ENCODE measurements around the gene PJA1. TPM values are rescaled to one million over a fixed set of nuclear protein-coding genes. Genes with fewer than 3 reads are reported as not detected.

PJA1 gene
- polyA plus RNA-seq (2013, experiment 1 of 2): 40.5 TPM
- polyA plus RNA-seq (2013, experiment 2 of 2): 38.9 TPM

DNA sequence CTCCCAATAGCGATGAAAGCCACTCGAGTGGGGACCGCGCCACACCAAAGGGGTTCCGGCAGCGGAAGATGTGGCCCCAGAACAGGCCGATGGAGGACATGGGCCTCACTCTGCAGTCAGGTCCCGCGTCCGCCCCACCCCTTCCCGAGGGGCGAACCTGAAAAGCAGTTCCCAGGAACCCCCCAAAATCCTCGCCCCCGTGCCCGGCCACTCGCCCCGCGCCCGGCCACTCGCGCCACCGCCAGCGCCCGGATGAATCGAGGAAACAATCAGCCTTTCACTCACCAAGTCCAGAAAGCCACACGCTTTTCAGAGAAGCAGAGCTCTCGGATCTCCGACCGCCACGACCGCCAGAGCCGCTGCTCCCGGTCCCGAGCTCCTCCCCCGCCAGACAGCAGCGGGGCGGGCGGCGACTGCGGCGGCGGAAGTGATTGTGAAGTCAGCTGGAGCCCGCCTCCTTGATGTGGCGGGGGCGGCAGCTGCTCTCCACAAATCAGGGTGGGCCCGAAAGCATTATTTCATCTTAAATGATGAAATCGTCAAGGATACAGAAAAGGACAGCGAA lies at the start of gene PJA1:
Gene PJA1 (minus strand): TSS at position 367 of the 565 bp plus-strand sequence. CDS start 2,380 bp downstream, outside the sequence.
- Histone ChIP-seq H3K4me3 (ENCODE audit: insufficient read depth in 1 of 2, low read depth in 1 of 2, low read length in 2 of 2) (peak within 1 kb of the TSS; percentile 84 to 87), H3K4me2 (ENCODE audit: low read length, poor library complexity, severe bottlenecking) (peak within 1 kb of the TSS; percentile 68), H3K27me3 (ENCODE audit: control insufficient read depth in 1 of 2, insufficient read depth in 1 of 2, low read length in 2 of 2) (peaks cover 0 to 48% of the 10 kb centered on the region in 2 experiments), H2AK5ac (ENCODE audit: low read length, severe bottlenecking) (no peak within 1 kb of the TSS), H3K23ac (ENCODE audit: low read length in 2 of 2) (peak within 1 kb of the TSS in 1 of 2 experiments; percentile 89), H4K91ac (ENCODE audit: low read length) (no peak within 1 kb of the TSS), H3K9ac (ENCODE audit: low read length) (peak within 1 kb of the TSS; percentile 91), H3K4me1 (ENCODE audit: control insufficient read depth, insufficient read depth, low read depth, low read length) (peaks cover 6% of the 10 kb centered on the region), H4K8ac (ENCODE audit: low read length) (no peak within 1 kb of the TSS), H3K79me1 (replicated peaks; ENCODE audit: low read length, poor library complexity, severe bottlenecking) (peaks cover 6% of the 10 kb centered on the region), H3K14ac (ENCODE audit: low read length in 2 of 2) (peak within 1 kb of the TSS in 1 of 2 experiments; percentile 32), H2BK5ac (ENCODE audit: low read depth, low read length, poor library complexity, severe bottlenecking) (no peak within 1 kb of the TSS), H2BK120ac (ENCODE audit: low read depth, low read length) (no peak within 1 kb of the TSS), H2AFZ (ENCODE audit: low read depth, low read length) (no peak within 1 kb of the TSS), H3K4ac (ENCODE audit: low read depth in 1 of 2, low read length in 2 of 2) (peak within 1 kb of the TSS in 1 of 2 experiments; percentile 51), H3K36me3 (ENCODE audit: control insufficient read depth in 1 of 2, insufficient read depth in 2 of 2, low read depth in 1 of 2, low read length in 2 of 2) (peaks cover 15 to 22% of the 10 kb centered on the region in 2 experiments), H3K27ac (ENCODE audit: low read length, poor library complexity, severe bottlenecking) (no peak within 1 kb of the TSS), H2BK12ac (ENCODE audit: low read length in 2 of 2) (no peak within 1 kb of the TSS), H3K18ac (ENCODE audit: low read depth in 1 of 2, low read length in 2 of 2) (peak within 1 kb of the TSS; percentile 59 to 87), H2BK15ac (ENCODE audit: low read depth, poor library complexity, severe bottlenecking) (no peak within 1 kb of the TSS), H3K9me3 (ENCODE audit: control insufficient read depth, low read length) (peaks cover 28% of the 10 kb centered on the region)
- WGBS: under 1% methylated on average over 24 of the region's 48 CpGs
- DNase-seq: peak; percentile 78

DNA sequence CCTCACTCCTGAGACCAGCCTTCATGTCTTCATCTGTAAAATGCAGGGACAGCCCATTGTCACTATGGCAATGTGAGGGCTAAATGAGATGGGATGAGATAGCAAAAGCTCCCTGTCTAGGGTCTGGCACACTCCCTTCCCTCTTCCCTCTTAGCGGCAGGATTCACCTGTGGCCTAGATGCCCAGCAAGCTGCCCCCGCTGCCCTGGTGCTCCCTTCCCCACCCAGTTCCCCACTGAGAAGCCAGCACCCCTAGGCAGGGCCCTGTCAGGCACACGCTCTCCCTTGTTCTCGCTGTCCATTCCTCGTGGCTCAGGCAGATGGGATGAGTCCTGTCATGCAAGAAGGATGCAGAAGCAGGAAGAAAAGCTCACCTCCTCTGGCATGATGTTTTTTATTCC lies 49.2 kb upstream of the PJA1 start:
- no peak overlapping the region for H2BK15ac ChIP-seq (ENCODE audit: low read depth, poor library complexity, severe bottlenecking)
- WGBS: 96% methylated on average over 5 of the region's 5 CpGs
- H3K23ac ChIP-seq (ENCODE audit: low read length in 2 of 2): no peak overlapping the region
- peaks cover 0 to 88% of the 10 kb centered on the region in 2 experiments for H3K27me3 ChIP-seq (ENCODE audit: control insufficient read depth in 1 of 2, insufficient read depth in 1 of 2, low read length in 2 of 2)
- H3K4me2 ChIP-seq (ENCODE audit: low read length, poor library complexity, severe bottlenecking): no peak overlapping the region
- no peak overlapping the region for H3K4me3 ChIP-seq (ENCODE audit: insufficient read depth in 1 of 2, low read depth in 1 of 2, low read length in 2 of 2)
- H2BK5ac ChIP-seq (ENCODE audit: low read depth, low read length, poor library complexity, severe bottlenecking): no peak overlapping the region
- H4K8ac ChIP-seq (ENCODE audit: low read length): no peak overlapping the region
- H2BK12ac ChIP-seq (ENCODE audit: low read length in 2 of 2): no peak overlapping the region
- no peak for DNase-seq
- no peaks in the 10 kb centered on the region for H3K79me1 ChIP-seq (replicated peaks; ENCODE audit: low read length, poor library complexity, severe bottlenecking)
- H2AFZ ChIP-seq (ENCODE audit: low read depth, low read length): no peak overlapping the region
- H2AK5ac ChIP-seq (ENCODE audit: low read length, severe bottlenecking): no peak overlapping the region
- H3K9ac ChIP-seq (ENCODE audit: low read length): no peak overlapping the region
- H3K9me3 ChIP-seq (ENCODE audit: control insufficient read depth, low read length): peaks cover 6% of the 10 kb centered on the region
- H4K91ac ChIP-seq (ENCODE audit: low read length): no peak overlapping the region
- H3K4me1 ChIP-seq (ENCODE audit: control insufficient read depth, insufficient read depth, low read depth, low read length): no peaks in the 10 kb centered on the region
- no peak overlapping the region for H3K4ac ChIP-seq (ENCODE audit: low read depth in 1 of 2, low read length in 2 of 2)
- H3K27ac ChIP-seq (ENCODE audit: low read length, poor library complexity, severe bottlenecking): no peak overlapping the region
- H3K36me3 ChIP-seq (ENCODE audit: control insufficient read depth in 1 of 2, insufficient read depth in 2 of 2, low read depth in 1 of 2, low read length in 2 of 2): no peaks in the 10 kb centered on the region
- no peak overlapping the region for H2BK120ac ChIP-seq (ENCODE audit: low read depth, low read length)
- H3K18ac ChIP-seq (ENCODE audit: low read depth in 1 of 2, low read length in 2 of 2): no peak overlapping the region
- no peak overlapping the region for H3K14ac ChIP-seq (ENCODE audit: low read length in 2 of 2)

DNA sequence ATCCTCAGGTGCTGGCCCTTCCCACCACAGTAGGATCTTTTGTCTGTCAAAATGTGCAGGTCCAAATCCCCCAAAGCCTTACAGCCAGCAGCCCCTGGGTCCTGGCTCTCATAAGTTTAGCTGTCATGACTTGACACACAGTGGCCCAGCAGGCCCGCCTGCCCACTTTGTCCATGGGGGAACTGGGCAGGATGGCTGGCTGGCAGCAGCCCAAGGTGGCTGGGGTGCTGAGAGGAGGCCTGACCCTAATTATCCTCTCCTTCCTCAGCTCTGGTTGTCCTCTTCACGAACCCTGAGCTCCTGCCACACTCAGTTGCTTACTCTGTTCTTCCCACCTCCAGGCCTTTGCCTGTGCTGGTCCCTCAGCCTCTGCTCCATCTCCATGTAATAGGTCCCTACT lies 46.4 kb upstream of the PJA1 start:
- 83% methylated on average over 2 of the region's 2 CpGs for WGBS
- H3K4me1 ChIP-seq (ENCODE audit: control insufficient read depth, insufficient read depth, low read depth, low read length): no peaks in the 10 kb centered on the region

GRCh38 chrX:69210581-69210980 lies 45.3 kb upstream of the PJA1 start:
- no peak overlapping the region for H3K18ac ChIP-seq (ENCODE audit: low read depth in 1 of 2, low read length in 2 of 2)
- H2AFZ ChIP-seq (ENCODE audit: low read depth, low read length): no peak overlapping the region
- H3K36me3 ChIP-seq (ENCODE audit: control insufficient read depth in 1 of 2, insufficient read depth in 2 of 2, low read depth in 1 of 2, low read length in 2 of 2): no peaks in the 10 kb centered on the region
- 100% methylated on average over 1 of the region's 3 CpGs for WGBS
- H3K9ac ChIP-seq (ENCODE audit: low read length): no peak overlapping the region
- no peak overlapping the region for H3K23ac ChIP-seq (ENCODE audit: low read length in 2 of 2)
- no peaks in the 10 kb centered on the region for H3K79me1 ChIP-seq (replicated peaks; ENCODE audit: low read length, poor library complexity, severe bottlenecking)
- no peak overlapping the region for H2BK12ac ChIP-seq (ENCODE audit: low read length in 2 of 2)
- H2BK5ac ChIP-seq (ENCODE audit: low read depth, low read length, poor library complexity, severe bottlenecking): no peak overlapping the region
- no peak overlapping the region for H2BK15ac ChIP-seq (ENCODE audit: low read depth, poor library complexity, severe bottlenecking)
- no peak for DNase-seq
- H3K9me3 ChIP-seq (ENCODE audit: control insufficient read depth, low read length): peaks cover 8% of the 10 kb centered on the region
- no peaks in the 10 kb centered on the region for H3K4me1 ChIP-seq (ENCODE audit: control insufficient read depth, insufficient read depth, low read depth, low read length)
- H3K27ac ChIP-seq (ENCODE audit: low read length, poor library complexity, severe bottlenecking): no peak overlapping the region
- H4K8ac ChIP-seq (ENCODE audit: low read length): no peak overlapping the region
- H3K27me3 ChIP-seq (ENCODE audit: control insufficient read depth in 1 of 2, insufficient read depth in 1 of 2, low read length in 2 of 2): peaks cover 0 to 90% of the 10 kb centered on the region in 2 experiments
- no peak overlapping the region for H3K4ac ChIP-seq (ENCODE audit: low read depth in 1 of 2, low read length in 2 of 2)
- H2AK5ac ChIP-seq (ENCODE audit: low read length, severe bottlenecking): no peak overlapping the region
- no peak overlapping the region for H2BK120ac ChIP-seq (ENCODE audit: low read depth, low read length)
- no peak overlapping the region for H3K14ac ChIP-seq (ENCODE audit: low read length in 2 of 2)
- H4K91ac ChIP-seq (ENCODE audit: low read length): no peak overlapping the region
- H3K4me3 ChIP-seq (ENCODE audit: insufficient read depth in 1 of 2, low read depth in 1 of 2, low read length in 2 of 2): no peak overlapping the region
- no peak overlapping the region for H3K4me2 ChIP-seq (ENCODE audit: low read length, poor library complexity, severe bottlenecking)

More for the DNA sequence above, 46.4 kb upstream of the PJA1 start:
- H3K14ac ChIP-seq (ENCODE audit: low read length in 2 of 2): no peak overlapping the region
- peaks cover 8% of the 10 kb centered on the region for H3K9me3 ChIP-seq (ENCODE audit: control insufficient read depth, low read length)
- H3K36me3 ChIP-seq (ENCODE audit: control insufficient read depth in 1 of 2, insufficient read depth in 2 of 2, low read depth in 1 of 2, low read length in 2 of 2): no peaks in the 10 kb centered on the region
- H2BK12ac ChIP-seq (ENCODE audit: low read length in 2 of 2): no peak overlapping the region
- no peak for DNase-seq
- no peak overlapping the region for H2BK5ac ChIP-seq (ENCODE audit: low read depth, low read length, poor library complexity, severe bottlenecking)
- H3K27ac ChIP-seq (ENCODE audit: low read length, poor library complexity, severe bottlenecking): no peak overlapping the region
- no peak overlapping the region for H2AK5ac ChIP-seq (ENCODE audit: low read length, severe bottlenecking)
- no peak overlapping the region for H2BK15ac ChIP-seq (ENCODE audit: low read depth, poor library complexity, severe bottlenecking)
- H4K8ac ChIP-seq (ENCODE audit: low read length): no peak overlapping the region
- H3K4me3 ChIP-seq (ENCODE audit: insufficient read depth in 1 of 2, low read depth in 1 of 2, low read length in 2 of 2): no peak overlapping the region
- no peak overlapping the region for H4K91ac ChIP-seq (ENCODE audit: low read length)
- H3K18ac ChIP-seq (ENCODE audit: low read depth in 1 of 2, low read length in 2 of 2): no peak overlapping the region
- H3K9ac ChIP-seq (ENCODE audit: low read length): no peak overlapping the region
- no peak overlapping the region for H3K4me2 ChIP-seq (ENCODE audit: low read length, poor library complexity, severe bottlenecking)
- no peak overlapping the region for H2AFZ ChIP-seq (ENCODE audit: low read depth, low read length)
- H3K79me1 ChIP-seq (replicated peaks; ENCODE audit: low read length, poor library complexity, severe bottlenecking): no peaks in the 10 kb centered on the region
- peaks cover 0 to 90% of the 10 kb centered on the region in 2 experiments for H3K27me3 ChIP-seq (ENCODE audit: control insufficient read depth in 1 of 2, insufficient read depth in 1 of 2, low read length in 2 of 2)
- H3K23ac ChIP-seq (ENCODE audit: low read length in 2 of 2): no peak overlapping the region
- no peak overlapping the region for H2BK120ac ChIP-seq (ENCODE audit: low read depth, low read length)
- no peak overlapping the region for H3K4ac ChIP-seq (ENCODE audit: low read depth in 1 of 2, low read length in 2 of 2)
